Loucy (cell line): Measurements from ENCODE around the gene BCHE.

Experiments
- EZH2phosphoT487 ChIP-seq: fragments of 200-600 bp; IDR thresholded peaks from 2 replicates; pipeline ENCODE4 v1.6.1; 2018; ENCODE audit warnings: antibody characterized with exemption, mild to moderate bottlenecking, moderate library complexity, borderline replicate concordance
- TF ChIP-seq, protein P1 (sequence below): fragments of 200-600 bp; sonication (generic); conservative IDR thresholded peaks from 2 replicates; pipeline ENCODE4 v1.5.1; 2014; ENCODE audit warnings: mild to moderate bottlenecking, antibody characterized with exemption, low read length

DNA sequence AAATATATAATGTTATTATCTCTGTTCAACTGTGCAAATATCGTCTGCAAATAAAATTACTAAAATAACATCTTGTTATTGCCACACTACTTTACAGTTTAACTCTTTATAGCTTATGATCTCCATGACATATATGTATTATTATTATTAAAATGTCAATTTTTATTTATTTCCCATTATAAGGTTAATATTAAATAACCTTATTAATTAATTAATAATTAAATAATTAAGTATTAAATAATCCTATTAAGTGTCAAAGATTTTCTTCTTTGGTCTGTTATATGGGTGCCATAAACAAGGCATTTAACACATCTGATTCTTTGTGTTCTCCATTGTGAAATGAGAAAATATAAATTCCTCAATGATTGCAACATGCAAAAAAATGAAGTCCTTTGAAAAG lies 10.0 kb downstream of the BCHE start:
- TF ChIP-seq, protein P1, sequence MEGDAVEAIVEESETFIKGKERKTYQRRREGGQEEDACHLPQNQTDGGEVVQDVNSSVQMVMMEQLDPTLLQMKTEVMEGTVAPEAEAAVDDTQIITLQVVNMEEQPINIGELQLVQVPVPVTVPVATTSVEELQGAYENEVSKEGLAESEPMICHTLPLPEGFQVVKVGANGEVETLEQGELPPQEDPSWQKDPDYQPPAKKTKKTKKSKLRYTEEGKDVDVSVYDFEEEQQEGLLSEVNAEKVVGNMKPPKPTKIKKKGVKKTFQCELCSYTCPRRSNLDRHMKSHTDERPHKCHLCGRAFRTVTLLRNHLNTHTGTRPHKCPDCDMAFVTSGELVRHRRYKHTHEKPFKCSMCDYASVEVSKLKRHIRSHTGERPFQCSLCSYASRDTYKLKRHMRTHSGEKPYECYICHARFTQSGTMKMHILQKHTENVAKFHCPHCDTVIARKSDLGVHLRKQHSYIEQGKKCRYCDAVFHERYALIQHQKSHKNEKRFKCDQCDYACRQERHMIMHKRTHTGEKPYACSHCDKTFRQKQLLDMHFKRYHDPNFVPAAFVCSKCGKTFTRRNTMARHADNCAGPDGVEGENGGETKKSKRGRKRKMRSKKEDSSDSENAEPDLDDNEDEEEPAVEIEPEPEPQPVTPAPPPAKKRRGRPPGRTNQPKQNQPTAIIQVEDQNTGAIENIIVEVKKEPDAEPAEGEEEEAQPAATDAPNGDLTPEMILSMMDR, result no peak
- TF ChIP-seq EZH2phosphoT487, result no peak
